ENCODE measurements around the gene ARHGAP40.
A peak's percentile ranks its signal among the peaks of the same experiment; 100 is the strongest.

ARHGAP40 gene

GRCh38 chr20:38692436-38693411, 91.1 kb downstream of the ARHGAP40 start:
- DNase-seq = peak; percentile 13

- no peak for DNase-seq
Measured at GRCh38 chr20:38697306-38697705, 95.7 kb downstream of the ARHGAP40 start.

GRCh38 chr20:38698541-38698940, 96.9 kb downstream of the ARHGAP40 start:
- no peak for DNase-seq

- DNase-seq = no peak
Measured at GRCh38 chr20:38700141-38700540, 98.5 kb downstream of the ARHGAP40 start.

Measured in activated effector memory CD4-positive, alpha-beta T cell treated with Interleukin-2 at 50 U/mL for 16 hours (primary cell).